Epithelial cell of proximal tubule (primary cell): ENCODE data around the gene KSR2. TPM values are rescaled to one million over a fixed set of nuclear protein-coding genes. Genes with fewer than 3 reads are reported as not detected.

Experiments used
- DNase-seq: peaks from one replicate; pipeline ENCODE4 v3.0.0-alpha.2; 2011; ENCODE audit warnings: low read depth
- H3K4me3 ChIP-seq: 2 replicates; pipeline ENCODE4 v1.5.1; 2011; ENCODE audit warnings: low read depth, mild to moderate bottlenecking, low read length
- total RNA-seq: library from RNA; depleted of rRNA; stranded (reverse); fragments of >200 nt; gene quantifications from 2 replicates; pipeline ENCODE4 v1.2.3, GENCODE V29; 2015
- TF ChIP-seq, protein P1 (sequence below): conservative IDR thresholded peaks from 2 replicates; pipeline ENCODE4 v1.5.1; 2012; ENCODE audit warnings: low read depth, mild to moderate bottlenecking, low read length

The KSR2 gene
- total RNA-seq, 1 donor from 2014 or later = 0.29 TPM

DNA sequence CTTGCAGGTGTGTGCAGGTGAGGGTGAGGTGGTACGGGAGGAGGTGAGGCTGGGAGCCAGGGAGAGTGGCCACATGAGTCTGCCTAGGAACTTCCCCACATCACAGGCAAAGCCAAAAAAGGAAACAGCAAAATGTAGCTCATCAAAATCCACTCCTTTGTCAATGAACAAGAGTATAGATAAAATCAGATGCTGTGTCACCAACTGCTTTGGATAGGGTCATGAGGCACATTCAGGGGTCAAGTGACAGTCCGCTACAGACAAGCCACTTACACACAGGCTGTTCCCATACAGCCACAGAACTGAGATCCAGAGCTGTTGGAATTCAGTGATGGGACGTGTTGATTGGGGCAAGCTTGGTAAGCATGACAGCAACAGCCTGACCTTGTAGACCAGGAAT lies 507.1 kb downstream of the KSR2 start:
- DNase-seq = no peak
- no peak overlapping the region for H3K4me3 ChIP-seq
- TF ChIP-seq, protein P1, sequence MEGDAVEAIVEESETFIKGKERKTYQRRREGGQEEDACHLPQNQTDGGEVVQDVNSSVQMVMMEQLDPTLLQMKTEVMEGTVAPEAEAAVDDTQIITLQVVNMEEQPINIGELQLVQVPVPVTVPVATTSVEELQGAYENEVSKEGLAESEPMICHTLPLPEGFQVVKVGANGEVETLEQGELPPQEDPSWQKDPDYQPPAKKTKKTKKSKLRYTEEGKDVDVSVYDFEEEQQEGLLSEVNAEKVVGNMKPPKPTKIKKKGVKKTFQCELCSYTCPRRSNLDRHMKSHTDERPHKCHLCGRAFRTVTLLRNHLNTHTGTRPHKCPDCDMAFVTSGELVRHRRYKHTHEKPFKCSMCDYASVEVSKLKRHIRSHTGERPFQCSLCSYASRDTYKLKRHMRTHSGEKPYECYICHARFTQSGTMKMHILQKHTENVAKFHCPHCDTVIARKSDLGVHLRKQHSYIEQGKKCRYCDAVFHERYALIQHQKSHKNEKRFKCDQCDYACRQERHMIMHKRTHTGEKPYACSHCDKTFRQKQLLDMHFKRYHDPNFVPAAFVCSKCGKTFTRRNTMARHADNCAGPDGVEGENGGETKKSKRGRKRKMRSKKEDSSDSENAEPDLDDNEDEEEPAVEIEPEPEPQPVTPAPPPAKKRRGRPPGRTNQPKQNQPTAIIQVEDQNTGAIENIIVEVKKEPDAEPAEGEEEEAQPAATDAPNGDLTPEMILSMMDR = no peak

DNA sequence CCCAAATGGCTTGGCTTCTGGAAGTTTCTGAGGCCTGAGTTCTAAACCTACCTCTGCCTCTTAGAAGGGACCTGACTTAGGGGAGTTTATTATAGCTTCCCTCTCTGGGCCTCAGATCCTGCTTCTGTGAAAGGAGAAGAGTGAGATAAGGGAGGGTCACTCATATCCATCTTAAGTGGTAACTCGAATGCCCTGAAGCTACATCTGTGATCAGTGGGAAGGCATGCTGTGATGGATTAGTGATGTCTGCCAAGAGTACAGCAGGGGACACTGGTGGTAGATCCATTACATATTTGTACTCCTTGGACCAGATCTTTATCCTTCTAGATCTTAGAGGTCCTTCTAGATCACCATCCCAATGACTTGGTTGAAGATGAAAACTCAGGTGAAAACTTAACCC lies 509.6 kb downstream of the KSR2 start:
- DNase-seq = no peak
- TF ChIP-seq, protein P1 = no peak
- H3K4me3 ChIP-seq = no peak overlapping the region

DNA sequence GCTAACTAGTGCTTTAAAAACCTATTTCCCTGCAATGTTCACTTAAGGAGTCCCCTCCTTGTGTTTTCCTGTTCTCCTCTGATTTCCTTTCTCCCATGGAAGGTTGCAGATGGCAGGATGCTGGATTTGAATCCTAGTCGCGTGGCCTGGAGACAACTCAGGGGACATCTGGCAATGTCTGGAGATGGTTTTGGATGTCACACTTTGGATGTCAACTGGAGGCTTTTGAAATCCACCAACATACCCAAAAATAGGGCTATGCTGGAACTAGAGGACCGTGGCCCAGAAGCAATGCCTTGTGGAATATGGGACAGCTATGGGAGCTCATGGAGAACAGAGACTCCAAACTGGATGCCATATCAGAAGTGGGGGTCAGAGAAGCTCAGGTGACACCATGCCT lies 511.6 kb downstream of the KSR2 start:
- DNase-seq = no peak
- TF ChIP-seq, protein P1 = no peak

DNA sequence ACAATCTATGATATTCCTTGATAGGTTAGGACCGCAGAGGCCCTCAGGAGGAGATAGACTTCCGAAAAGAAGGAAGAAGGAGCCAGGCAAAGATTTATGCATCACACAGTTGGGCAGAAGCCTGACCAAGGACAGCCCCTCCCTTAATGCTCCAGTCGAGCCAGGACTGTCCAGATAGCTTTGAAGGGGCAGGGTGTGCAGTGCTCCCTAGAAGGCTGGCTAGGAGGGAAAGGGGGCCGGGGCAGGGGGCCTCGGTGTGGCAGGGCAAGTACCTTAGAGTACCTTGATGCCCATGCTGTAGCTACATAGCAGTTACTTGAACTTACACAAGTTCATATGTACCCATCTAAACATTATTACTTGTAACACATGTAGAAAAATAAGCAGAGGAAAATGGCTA lies 512.7 kb downstream of the KSR2 start:
- no peak for DNase-seq
- TF ChIP-seq, protein P1 = no peak
- H3K4me3 ChIP-seq = no peak overlapping the region

More for the DNA sequence above, 511.6 kb downstream of the KSR2 start:
- no peak overlapping the region for H3K4me3 ChIP-seq

DNA sequence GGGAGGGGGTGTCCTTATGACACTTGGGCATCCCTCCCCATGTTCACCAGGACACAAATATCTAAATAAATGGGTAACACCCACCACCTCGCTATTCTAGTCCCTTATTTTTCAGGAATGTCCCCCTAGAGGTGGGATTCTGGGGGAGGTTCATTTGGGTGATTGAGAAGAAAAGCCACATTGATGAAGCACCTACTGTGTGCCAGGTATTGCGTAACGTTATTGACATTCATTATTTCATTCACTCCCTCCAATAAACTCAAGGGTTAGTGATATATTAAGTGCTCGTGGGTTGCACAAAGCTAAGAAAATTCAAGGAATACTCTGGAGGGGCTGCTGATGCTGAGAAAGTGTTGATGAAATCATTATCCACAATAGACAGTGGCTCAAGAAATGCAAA lies 514.8 kb downstream of the KSR2 start:
- H3K4me3 ChIP-seq = no peak overlapping the region
- DNase-seq = no peak
- TF ChIP-seq, protein P1 = no peak

DNA sequence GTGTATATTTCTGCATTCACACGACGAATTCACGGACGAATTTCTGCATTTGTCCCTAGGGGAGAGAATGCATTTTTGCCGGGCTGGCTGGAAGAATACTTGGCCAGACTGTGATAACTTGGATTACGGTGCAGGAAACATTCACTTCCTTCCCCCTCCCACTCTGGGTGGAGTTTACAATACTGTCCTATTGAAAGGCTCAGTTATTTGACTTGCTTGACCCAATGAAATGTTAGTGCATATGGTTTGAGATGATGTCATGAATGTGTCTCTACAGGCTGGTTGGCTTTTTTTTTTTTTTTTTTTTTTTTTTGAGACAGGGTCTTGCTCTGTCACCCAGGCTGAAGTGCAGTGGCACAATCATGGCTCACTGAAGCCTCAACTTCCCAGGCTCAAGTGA lies 516.7 kb downstream of the KSR2 start:
- no peak for DNase-seq
- TF ChIP-seq, protein P1 = no peak
- H3K4me3 ChIP-seq = no peak overlapping the region

DNA sequence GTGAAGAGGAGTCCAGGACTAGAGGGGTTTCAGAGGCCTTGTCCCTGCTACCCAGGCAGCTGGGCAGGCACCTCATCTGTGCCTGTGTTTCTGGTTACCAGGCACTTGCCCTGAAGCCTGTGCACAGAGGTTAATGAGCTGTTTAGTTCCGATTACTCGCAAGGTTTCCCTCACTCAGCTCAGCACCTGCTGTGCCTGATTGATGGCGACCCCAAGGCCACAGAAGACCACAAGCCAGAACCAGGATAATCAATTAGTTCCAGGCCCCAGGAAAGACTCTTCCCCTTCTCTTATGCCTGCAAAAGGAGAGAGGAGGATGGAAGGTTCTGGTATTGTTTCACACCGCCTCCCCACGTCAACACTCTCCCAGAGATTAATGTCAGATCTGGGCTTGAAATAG lies 518.6 kb downstream of the KSR2 start:
- no peak overlapping the region for H3K4me3 ChIP-seq
- TF ChIP-seq, protein P1 = no peak
- DNase-seq = no peak
